Uterus (tissue), 4 donors: ENCODE results near the gene TRAF4. TPM values are rescaled to one million over a fixed set of nuclear protein-coding genes. Genes with fewer than 3 reads are reported as not detected.
"Not testable (repeated sequence)": the region's sequence is repeated elsewhere in the genome, so short reads cannot be mapped to it uniquely, and the experiment has no call there.

ENCODE experiments used
- DNase-seq, 2 donors: peaks; one replicate each; pipeline ENCODE4 v3.0.0-alpha.2; 2019 to 2020
- H3K27ac ChIP-seq, 2 donors: fragments of 200-600 bp; sonication (generic); 1 replicate in 1 of 2; 2 replicates in 1 of 2; pipeline ENCODE4 v1.5.1; 2016 to 2018
- H3K27me3 ChIP-seq, 2 donors: fragments of 200-600 bp; sonication (generic); one replicate each; pipeline ENCODE4 v1.5.1; 2018 to 2019; ENCODE audit warnings: control low read depth in 1 of 2
- H3K36me3 ChIP-seq, 2 donors: fragments of 200-600 bp; sonication (generic); one replicate each; pipeline ENCODE4 v1.5.1; 2019; ENCODE audit warnings: control low read depth in 1 of 2
- H3K4me1 ChIP-seq, 2 donors: fragments of 200-600 bp; sonication (generic); one replicate each; pipeline ENCODE4 v1.5.1; 2018 to 2019; ENCODE audit warnings: control low read depth in 1 of 2
- H3K4me3 ChIP-seq, 2 donors: fragments of 200-600 bp; sonication (generic); 1 replicate in 1 of 2; 2 replicates in 1 of 2; pipeline ENCODE4 v1.5.1; 2018 to 2019; ENCODE audit warnings: mild to moderate bottlenecking in 1 of 2
- H3K9me3 ChIP-seq, 2 donors: fragments of 200-600 bp; sonication (generic); one replicate each; pipeline ENCODE4 v1.5.1; 2019; ENCODE audit warnings: control low read depth in 1 of 2
- CTCF ChIP-seq, 4 experiments: fragments of 200-600 bp in 2 of 4; fragments of 450-650 bp in 2 of 4; sonication (generic) in 2 of 4; IDR thresholded peaks; one replicate each; pipeline ENCODE4 v1.5.1; 2016 to 2019; ENCODE audit warnings: antibody characterized with exemption in 4 of 4, mild to moderate bottlenecking in 2 of 4, moderate library complexity in 1 of 4
- POLR2A ChIP-seq, 2 donors: fragments of 450-650 bp; IDR thresholded peaks; one replicate each; pipeline ENCODE4 v1.6.1; 2016; ENCODE audit warnings: antibody characterized with exemption in 2 of 2, mild to moderate bottlenecking in 1 of 2, moderate library complexity in 1 of 2
- intact Hi-C: fragments of 100-400 bp; cut with DNase I; formaldehyde crosslinking; loops from one replicate; pipeline ENCODE4 v1.15.1; 2023; ENCODE audit warnings: low total_unique reads
- total RNA-seq, 4 donors: library from RNA; depleted of rRNA in 3 of 4; stranded (reverse); fragments of >200 nt in 3 of 4; gene quantifications; one replicate each; pipeline versions ENCODE4 v1.1.0 to v1.2.4, GENCODE V29; 2014 to 2023
- donor health status: DM: yes; HTN: yes; CAD: no.

The TRAF4 gene
- total RNA-seq, 4 donors from 2014 or later = under 0.01 to 22.4 (median 11.4) TPM

GRCh38 chr17:28716740-28717577, 26.9 kb upstream of the TRAF4 start:
- DNase-seq = peak in 1 of 2 donors; percentile 58
- Histone ChIP-seq H3K36me3 (no peaks in the 10 kb centered on the region), H3K4me3 (peak overlapping the region; percentile 54 to 84), H3K27me3 (no peaks in the 10 kb centered on the region), H3K4me1 (peaks cover 5 to 18% of the 10 kb centered on the region in 2 donors), H3K27ac (peak overlapping the region; percentile 92 to 94), H3K9me3 (no peaks in the 10 kb centered on the region)
- no peak for TF ChIP-seq POLR2A (IDR thresholded peaks at IDR 0.05)
- intact Hi-C loops = no loop called here

- H3K9me3 ChIP-seq = no peaks in the 10 kb centered on the region
- TF ChIP-seq POLR2A (IDR thresholded peaks at IDR 0.05) = peak in 1 of 2 donors; percentile 71
- peak in 2 of 4 experiments; percentile 15 to 41 for TF ChIP-seq CTCF (IDR thresholded peaks at IDR 0.05)
- H3K4me1 ChIP-seq = peaks cover 5 to 22% of the 10 kb centered on the region in 2 donors
- H3K4me3 ChIP-seq = peak within 1 kb of the TSS; percentile 84 to 97
- H3K36me3 ChIP-seq = no peaks in the 10 kb centered on the region
- H3K27ac ChIP-seq = peak within 1 kb of the TSS; percentile 92 to 94
- DNase-seq = peak; percentile 86 to 87
- no peaks in the 10 kb centered on the region for H3K27me3 ChIP-seq
- intact Hi-C loops = no loop called here
Measured at GRCh38 chr17:28717578-28718332, 26.1 kb upstream of the TRAF4 start, which contains the start of gene RAB34. Gene RAB34, minus strand, starts transcription at chr17:28717868. Its CDS starts 602 bp downstream, at chr17:28717266.

DNA sequence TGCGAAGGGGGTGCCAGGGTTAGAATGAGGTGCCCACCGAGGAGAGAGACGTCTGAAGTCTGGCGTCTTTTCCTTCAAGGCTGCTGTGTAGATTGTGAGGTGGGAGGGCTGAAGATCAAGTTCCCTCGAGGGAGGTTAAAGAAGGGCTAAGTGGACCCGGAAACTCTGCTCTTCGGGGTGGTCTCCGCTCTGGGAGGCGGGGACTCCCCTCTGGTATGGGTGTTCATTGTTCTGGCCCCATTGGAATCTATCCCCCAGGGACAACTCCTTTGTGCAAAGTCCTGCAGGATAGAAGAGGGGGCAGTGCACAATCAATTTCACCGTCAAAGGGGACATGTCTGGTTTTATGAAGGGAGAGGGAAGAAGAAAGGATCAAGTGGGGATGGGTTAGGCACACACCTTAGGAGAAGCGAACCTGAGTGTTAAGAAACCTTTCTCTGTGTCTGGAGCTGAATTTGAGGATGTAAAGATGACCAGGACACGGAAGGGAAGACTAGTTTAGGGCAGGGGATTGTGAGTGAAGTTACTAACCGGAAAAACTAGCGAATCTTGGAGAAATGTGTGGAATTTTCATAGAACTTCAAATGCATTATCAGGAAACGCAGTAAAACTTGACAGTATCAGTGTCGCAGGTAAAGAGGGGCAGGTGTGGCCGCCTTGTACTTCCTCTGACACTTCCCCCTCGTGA, 25.3 kb upstream of the TRAF4 start:
- intact Hi-C loops = no loop called here
- Histone ChIP-seq H3K27me3 (no peaks in the 10 kb centered on the region), H3K4me3 (peak overlapping the region; percentile 84 to 97), H3K9me3 (no peaks in the 10 kb centered on the region), H3K4me1 (peaks cover 5 to 22% of the 10 kb centered on the region in 2 donors), H3K36me3 (no peaks in the 10 kb centered on the region), H3K27ac (peak overlapping the region; percentile 92 to 94)
- DNase-seq = no peak
- TF ChIP-seq POLR2A (IDR thresholded peaks at IDR 0.05) (no peak), CTCF (IDR thresholded peaks at IDR 0.05) (no peak)

GRCh38 chr17:28719021-28719433, 24.8 kb upstream of the TRAF4 start:
- Histone ChIP-seq H3K4me1 (peaks cover 5 to 22% of the 10 kb centered on the region in 2 donors), H3K27me3 (no peaks in the 10 kb centered on the region), H3K27ac (peak overlapping the region; percentile 92 to 94), H3K36me3 (no peaks in the 10 kb centered on the region), H3K4me3 (peak overlapping the region; percentile 84 to 97), H3K9me3 (no peaks in the 10 kb centered on the region)
- intact Hi-C loops = no loop called here
- TF ChIP-seq CTCF (IDR thresholded peaks at IDR 0.05) (no peak), POLR2A (IDR thresholded peaks at IDR 0.05) (no peak)
- DNase-seq = no peak

DNA sequence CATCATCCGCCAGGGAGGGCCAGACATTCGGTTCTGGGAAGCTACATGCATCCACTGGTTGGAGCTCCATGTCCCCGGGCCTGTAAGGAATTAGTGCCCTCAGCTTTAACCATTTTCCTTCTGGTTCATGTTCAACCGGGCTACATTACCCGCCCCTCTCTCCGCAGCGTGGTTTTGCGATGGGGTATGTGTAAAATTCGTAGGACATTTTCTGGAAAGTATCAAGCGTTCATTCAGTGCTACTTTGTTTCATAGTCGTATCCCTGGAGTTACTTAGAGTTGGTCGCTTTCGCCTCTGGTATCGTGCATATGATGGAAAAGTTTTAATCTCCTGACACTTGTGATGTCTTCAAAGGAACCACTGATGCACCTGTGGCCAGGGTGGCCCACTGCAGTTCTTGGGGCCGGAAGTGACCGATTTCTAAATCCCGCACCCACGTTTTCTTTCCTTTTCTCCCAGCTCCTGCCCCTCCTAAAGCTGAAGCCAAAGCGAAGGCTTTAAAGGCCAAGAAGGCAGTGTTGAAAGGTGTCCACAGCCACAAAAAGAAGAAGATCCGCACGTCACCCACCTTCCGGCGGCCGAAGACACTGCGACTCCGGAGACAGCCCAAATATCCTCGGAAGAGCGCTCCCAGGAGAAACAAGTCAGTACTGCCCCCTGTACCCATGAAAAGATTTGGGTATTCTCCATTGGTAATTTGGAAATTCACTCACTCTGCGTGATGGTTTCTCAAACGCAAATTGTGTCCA, 23.4 kb upstream of the TRAF4 start:
- TF ChIP-seq POLR2A (IDR thresholded peaks at IDR 0.05) (no peak), CTCF (IDR thresholded peaks at IDR 0.05) (no peak)
- Histone ChIP-seq H3K4me3 (peak overlapping the region; percentile 84 to 97), H3K27ac (peak overlapping the region; percentile 92 to 94), H3K4me1 (peaks cover 5 to 23% of the 10 kb centered on the region in 2 donors), H3K9me3 (no peaks in the 10 kb centered on the region), H3K36me3 (no peaks in the 10 kb centered on the region), H3K27me3 (no peaks in the 10 kb centered on the region)
- DNase-seq = no peak
- intact Hi-C loops = no loop called here

- DNase-seq, intact Hi-C loops, H3K27me3 ChIP-seq, H3K9me3 ChIP-seq, H3K36me3 ChIP-seq: not testable (repeated sequence)
- Histone ChIP-seq H3K4me1 (peaks cover 8 to 28% of the 10 kb centered on the region in 2 donors), H3K27ac (peak overlapping the region; percentile 92 to 94), H3K4me3 (peak overlapping the region; percentile 84 to 97)
Measured at GRCh38 chr17:28720997-28721329, 22.8 kb upstream of the TRAF4 start.
